Large intestine (tissue), 3 donors: Measurements from ENCODE around the gene PRKCH. TPM values are rescaled to one million over a fixed set of nuclear protein-coding genes. Genes with fewer than 3 reads are reported as not detected.
"Not testable (repeated sequence)": the region's sequence is repeated elsewhere in the genome, so short reads cannot be mapped to it uniquely, and the experiment has no call there.

Source experiments
- DNase-seq, 2 donors: peaks; one replicate each; pipeline versions ENCODE4 v3.0.0 to v3.0.0-alpha.2; 2013
- H3K27ac ChIP-seq: one replicate; pipeline ENCODE4 v1.5.1; 2013; ENCODE audit warnings: low read length
- H3K27me3 ChIP-seq: 2 replicates; pipeline ENCODE4 v1.6.1; 2013; ENCODE audit warnings: low read length; ENCODE audit not compliant: control insufficient read depth, insufficient read depth
- H3K36me3 ChIP-seq: 2 replicates; pipeline ENCODE4 v1.6.1; 2013; ENCODE audit warnings: low read length; ENCODE audit not compliant: control insufficient read depth, insufficient read depth
- H3K4me1 ChIP-seq: one replicate; pipeline ENCODE4 v1.6.1; 2013; ENCODE audit warnings: low read length; ENCODE audit not compliant: control insufficient read depth, insufficient read depth
- H3K4me3 ChIP-seq: one replicate; pipeline ENCODE4 v1.5.1; 2013; ENCODE audit warnings: low read length
- H3K9me3 ChIP-seq: one replicate; pipeline ENCODE4 v1.6.1; 2013; ENCODE audit warnings: mild to moderate bottlenecking, low read depth, low read length, moderate library complexity; ENCODE audit not compliant: control insufficient read depth
- WGBS: methylation state at CpG from one replicate; pipeline ENCODE4 v1.1.5; 2013; ENCODE audit warnings: low lambda C conversion rate; ENCODE audit not compliant: insufficient coverage; 5-methylcytosine and 5-hydroxymethylcytosine counted together
- polyA plus RNA-seq: library from polyadenylated mRNA; unstranded; fragments of 120-200 nt; gene quantifications from one replicate; pipeline ENCODE4 v1.2.1, GENCODE V29; 2013

PRKCH gene
- polyA plus RNA-seq, 1 donor, result 7.7 TPM

DNA sequence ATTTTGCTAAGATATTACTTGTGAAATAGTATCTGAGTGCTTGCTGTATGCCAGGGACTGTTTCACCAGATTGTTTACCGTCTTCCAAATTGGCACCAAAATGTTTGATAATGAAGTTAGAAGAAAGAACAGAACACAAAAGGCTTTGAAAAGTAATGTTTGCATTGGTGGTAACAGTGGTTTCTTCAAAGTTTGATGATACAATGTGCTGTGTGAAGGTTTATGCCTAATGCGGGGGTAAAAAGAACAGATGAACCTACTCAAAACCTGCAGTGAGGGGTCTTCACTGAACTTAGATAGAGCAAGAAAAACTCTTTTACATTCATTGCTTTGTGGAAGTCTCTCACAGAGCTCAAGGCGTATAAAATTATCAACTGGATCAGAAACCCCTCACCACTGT lies 76.2 kb downstream of the PRKCH start:
- WGBS, result 88% methylated on average over 2 of the region's 3 CpGs

DNA sequence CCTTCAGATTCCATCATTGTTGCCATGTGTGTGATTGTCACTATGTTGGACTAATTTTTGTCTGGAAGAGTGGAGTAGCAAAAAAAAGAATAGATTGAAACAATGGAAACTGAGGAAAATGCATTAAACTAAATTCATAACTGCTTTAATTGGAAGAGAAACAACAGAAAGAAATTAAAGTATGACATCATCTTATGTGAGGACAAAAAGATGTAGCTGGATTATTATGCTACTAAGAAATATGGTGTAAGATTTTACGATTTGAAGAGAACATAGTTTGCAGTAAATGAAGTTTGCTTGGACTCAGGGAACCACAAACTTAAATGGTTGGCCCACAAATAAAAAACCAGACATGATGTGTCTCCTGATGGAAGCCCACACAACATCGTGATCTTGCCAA lies 76.8 kb downstream of the PRKCH start:
- no peak for DNase-seq
- Histone ChIP-seq H3K27ac (no peak overlapping the region), H3K9me3 (no peaks in the 10 kb centered on the region), H3K4me1 (no peaks in the 10 kb centered on the region), H3K36me3 (no peaks in the 10 kb centered on the region), H3K4me3 (no peak overlapping the region), H3K27me3 (no peaks in the 10 kb centered on the region)
- WGBS, result 100% methylated on average over 1 of the region's 2 CpGs

More for the DNA sequence above, 76.2 kb downstream of the PRKCH start:
- DNase-seq, result no peak
- Histone ChIP-seq H3K4me1 (no peaks in the 10 kb centered on the region), H3K27me3 (no peaks in the 10 kb centered on the region), H3K36me3 (no peaks in the 10 kb centered on the region), H3K4me3 (no peak overlapping the region), H3K9me3 (no peaks in the 10 kb centered on the region), H3K27ac (no peak overlapping the region)

DNA sequence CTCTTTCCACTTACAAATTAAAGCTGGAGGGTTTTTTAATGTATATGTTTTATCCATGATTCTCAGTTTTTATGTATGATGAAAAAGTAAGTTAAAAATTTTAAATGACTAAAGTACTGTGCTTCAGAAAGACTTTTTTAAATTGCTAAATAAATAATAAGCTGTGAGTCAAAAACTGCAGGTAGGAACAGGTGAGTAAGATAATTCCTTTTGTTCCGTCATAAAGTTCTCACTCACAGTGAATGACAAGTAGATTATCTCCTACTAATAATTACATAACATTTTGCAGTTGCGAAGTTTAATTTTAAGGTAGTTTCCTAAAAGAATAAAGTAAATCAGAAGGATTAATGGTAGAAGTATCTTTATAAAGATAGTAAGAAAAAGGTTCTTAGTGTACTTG lies 78.0 kb downstream of the PRKCH start:
- DNase-seq, result no peak
- H3K27ac ChIP-seq, result no peak overlapping the region
- no peaks in the 10 kb centered on the region for H3K4me1 ChIP-seq
- no peak overlapping the region for H3K4me3 ChIP-seq
- no peaks in the 10 kb centered on the region for H3K36me3 ChIP-seq
- WGBS, result 63% methylated on average over 1 of the region's 2 CpGs
- H3K9me3 ChIP-seq, result no peaks in the 10 kb centered on the region
- no peaks in the 10 kb centered on the region for H3K27me3 ChIP-seq

DNA sequence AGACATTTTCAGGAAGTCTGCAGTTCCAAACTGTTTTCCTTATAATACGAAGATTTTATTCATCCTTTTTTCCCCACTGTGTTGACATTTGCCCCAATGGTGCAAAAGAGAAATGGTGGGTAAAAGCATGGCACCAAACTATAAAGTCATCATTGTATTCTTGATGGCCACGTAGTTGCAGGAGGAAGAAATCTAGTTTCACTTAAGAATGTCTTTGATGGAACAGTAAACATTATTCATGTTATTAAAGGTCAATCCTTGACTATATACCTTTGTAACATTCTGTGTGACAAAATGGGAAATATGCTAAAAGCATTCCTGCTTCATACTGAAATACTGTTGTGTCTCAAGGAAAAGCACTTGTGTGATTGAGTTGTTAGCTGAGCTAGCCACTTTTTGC lies 80.1 kb downstream of the PRKCH start:
- H3K9me3 ChIP-seq, result no peaks in the 10 kb centered on the region
- 40% methylated on average over 1 of the region's 2 CpGs for WGBS
- H3K4me1 ChIP-seq, result no peaks in the 10 kb centered on the region
- H3K36me3 ChIP-seq, result no peaks in the 10 kb centered on the region
- H3K27ac ChIP-seq, result no peak overlapping the region
- DNase-seq, result no peak
- H3K27me3 ChIP-seq, result no peaks in the 10 kb centered on the region
- H3K4me3 ChIP-seq, result no peak overlapping the region

DNA sequence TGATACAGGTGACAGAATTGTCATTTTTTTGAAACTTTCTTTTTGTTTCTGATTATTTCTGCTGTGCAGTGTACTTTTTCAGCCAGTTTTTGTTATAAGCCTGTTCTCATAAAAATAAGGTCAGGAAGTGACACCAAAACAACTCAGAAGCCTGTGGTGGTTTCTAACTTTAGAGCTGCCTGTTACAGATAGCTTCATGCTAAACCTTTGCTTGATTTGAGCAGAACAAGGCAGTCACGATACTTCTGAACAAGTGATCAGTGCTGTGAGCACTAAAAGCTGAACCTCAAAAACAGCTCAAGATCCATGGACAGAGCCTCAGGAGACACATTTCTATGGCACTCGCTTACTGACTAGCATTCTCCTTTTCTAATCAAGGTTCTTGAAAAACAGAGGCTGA lies 82.0 kb downstream of the PRKCH start:
- no peak overlapping the region for H3K27ac ChIP-seq
- whole genome bisulfite sequencing, result 100% methylated on average over 1 of the region's 2 CpGs
- H3K9me3 ChIP-seq, result no peaks in the 10 kb centered on the region
- H3K27me3 ChIP-seq, result no peaks in the 10 kb centered on the region
- no peak for DNase-seq
- H3K36me3 ChIP-seq, result no peaks in the 10 kb centered on the region
- H3K4me1 ChIP-seq, result no peaks in the 10 kb centered on the region
- no peak overlapping the region for H3K4me3 ChIP-seq

DNA sequence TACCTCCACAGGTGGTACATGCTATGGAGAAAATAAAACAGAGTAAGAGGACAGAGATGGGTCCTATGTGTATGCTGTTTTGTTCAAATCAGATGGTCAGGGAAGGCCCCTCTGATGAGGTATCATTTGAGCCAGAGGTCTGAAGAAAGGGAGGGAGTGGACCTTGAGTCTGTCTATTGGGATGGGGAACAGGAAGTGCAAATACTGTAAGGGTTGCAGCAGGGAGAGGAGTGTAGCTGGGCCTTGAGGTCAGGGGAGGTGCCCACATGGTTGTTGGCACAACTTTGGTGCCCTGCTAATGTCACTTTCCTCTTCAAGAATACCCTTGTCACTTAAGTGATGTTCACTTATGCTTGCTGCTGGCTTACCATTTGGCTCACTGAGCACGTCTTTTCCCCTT lies 83.3 kb downstream of the PRKCH start:
- H3K36me3 ChIP-seq, result no peaks in the 10 kb centered on the region
- no CpG with 5 or more reads among the region's 1 CpG for WGBS
- H3K4me3 ChIP-seq, result no peak overlapping the region
- no peaks in the 10 kb centered on the region for H3K9me3 ChIP-seq
- DNase-seq, result no peak
- no peak overlapping the region for H3K27ac ChIP-seq
- no peaks in the 10 kb centered on the region for H3K27me3 ChIP-seq
- no peaks in the 10 kb centered on the region for H3K4me1 ChIP-seq

DNA sequence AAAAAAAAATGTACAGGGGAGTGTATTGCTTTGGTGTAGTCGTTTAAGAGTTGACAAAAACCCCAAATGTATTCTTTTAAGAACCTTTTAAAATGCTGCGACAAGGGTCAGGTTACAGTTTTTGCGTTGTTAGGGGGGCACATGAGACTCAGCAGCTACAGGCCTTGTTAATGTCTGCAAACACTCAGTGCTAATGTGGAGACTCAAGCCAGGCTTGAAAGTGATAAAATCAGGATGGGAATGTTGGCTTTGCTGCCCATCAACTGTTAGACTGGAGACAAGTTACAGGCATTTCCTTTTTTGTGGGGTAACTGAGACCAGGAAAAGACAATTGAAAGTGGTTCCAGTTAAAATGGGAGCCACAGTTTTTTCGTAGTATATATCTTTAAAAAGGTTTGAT lies 84.8 kb downstream of the PRKCH start:
- Histone ChIP-seq H3K9me3 (no peaks in the 10 kb centered on the region), H3K4me1 (no peaks in the 10 kb centered on the region), H3K27ac (no peak overlapping the region), H3K27me3 (no peaks in the 10 kb centered on the region), H3K36me3 (no peaks in the 10 kb centered on the region), H3K4me3 (no peak overlapping the region)
- no peak for DNase-seq
- WGBS, result 83% methylated on average over 1 of the region's 4 CpGs

DNA sequence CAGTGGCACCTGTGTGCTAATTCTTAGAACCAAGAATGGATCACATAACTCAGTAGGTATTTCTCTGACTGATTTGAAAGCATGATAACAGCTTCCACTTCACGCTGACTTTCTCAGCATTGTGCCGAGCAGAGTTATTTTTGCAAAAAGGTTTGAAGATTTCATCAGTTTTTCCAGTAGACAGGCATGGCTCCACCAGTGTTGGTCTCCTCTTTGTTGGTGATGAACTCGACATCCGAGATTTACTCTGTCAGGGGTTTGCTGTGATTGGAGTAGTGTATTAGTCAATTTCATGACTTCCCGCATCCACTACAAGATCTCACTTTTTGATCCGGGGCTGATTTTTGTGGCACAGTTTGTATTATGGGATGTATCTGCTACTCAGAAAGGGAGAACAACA lies 85.3 kb downstream of the PRKCH start:
- no peaks in the 10 kb centered on the region for H3K4me1 ChIP-seq
- WGBS, result no CpG with 5 or more reads among the region's 6 CpGs
- no peak overlapping the region for H3K27ac ChIP-seq
- H3K9me3 ChIP-seq, result no peaks in the 10 kb centered on the region
- no peak overlapping the region for H3K4me3 ChIP-seq
- no peaks in the 10 kb centered on the region for H3K27me3 ChIP-seq
- DNase-seq, result no peak
- H3K36me3 ChIP-seq, result no peaks in the 10 kb centered on the region

DNA sequence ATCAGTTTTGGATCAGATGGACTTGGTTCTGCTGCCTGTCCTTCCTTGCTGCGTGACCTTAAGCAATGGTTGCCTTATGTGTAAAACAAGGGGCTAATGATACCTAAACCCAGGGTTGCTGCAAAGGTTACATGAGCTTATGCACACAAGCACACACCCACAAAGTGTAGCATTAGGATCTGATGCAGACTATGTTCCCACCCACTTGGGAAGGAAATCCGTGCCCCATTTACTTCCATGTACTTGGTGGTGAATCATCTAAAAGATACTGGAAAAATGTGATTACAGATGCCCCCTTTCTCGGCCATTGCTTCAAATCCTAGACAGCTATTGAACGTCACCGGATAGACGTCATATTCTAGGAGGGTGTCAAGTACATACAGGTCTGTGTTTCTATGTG lies 87.1 kb downstream of the PRKCH start:
- no peaks in the 10 kb centered on the region for H3K27me3 ChIP-seq
- H3K36me3 ChIP-seq, result no peaks in the 10 kb centered on the region
- H3K9me3 ChIP-seq, result no peaks in the 10 kb centered on the region
- H3K27ac ChIP-seq, result no peak overlapping the region
- 93% methylated on average over 3 of the region's 6 CpGs for WGBS
- DNase-seq, result no peak
- no peak overlapping the region for H3K4me3 ChIP-seq
- no peaks in the 10 kb centered on the region for H3K4me1 ChIP-seq

DNA sequence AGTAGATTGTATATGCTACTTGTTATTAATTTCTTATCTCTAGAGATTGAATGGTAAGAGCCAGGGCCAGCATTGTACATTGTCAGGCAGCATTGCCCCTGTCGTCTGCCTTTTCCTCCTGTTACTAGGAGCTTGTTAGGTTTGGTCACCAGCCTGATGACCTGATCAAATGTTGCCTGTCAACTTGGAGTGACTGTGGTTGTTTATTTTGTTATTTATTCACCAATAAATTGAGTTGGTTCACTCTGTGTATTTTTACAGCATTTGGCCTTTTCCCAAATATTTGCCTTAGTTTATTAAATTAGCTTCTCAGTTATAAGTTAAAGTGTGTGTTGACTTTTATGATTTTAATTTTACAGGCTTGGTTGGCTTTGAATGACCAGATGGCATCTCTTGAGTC lies 88.4 kb downstream of the PRKCH start:
- H3K9me3 ChIP-seq, result no peaks in the 10 kb centered on the region
- WGBS, result no CpG with 5 or more reads among the region's 1 CpG

DNA sequence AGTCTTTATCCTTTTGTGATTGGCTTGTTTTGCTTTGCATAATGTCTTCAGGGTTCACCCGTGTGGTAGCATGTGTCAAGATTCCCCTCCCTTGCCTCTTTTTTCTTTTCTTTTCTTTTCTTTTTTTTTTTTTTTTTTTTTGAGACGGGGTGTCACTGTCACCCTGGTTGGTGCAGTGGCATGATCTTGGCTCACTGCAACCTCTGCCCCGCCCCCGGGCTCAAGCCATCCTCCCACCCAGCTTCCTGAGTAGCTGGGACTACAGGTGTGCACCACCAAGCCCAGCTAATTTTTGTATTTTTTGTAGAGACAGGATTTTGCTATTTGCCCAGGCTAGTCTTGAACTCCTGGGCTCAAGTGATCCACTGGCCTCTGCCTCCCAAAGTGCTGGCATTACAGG lies 94.6 kb downstream of the PRKCH start:
- not testable (repeated sequence) for H3K27ac ChIP-seq, H3K4me1 ChIP-seq, DNase-seq, H3K9me3 ChIP-seq, H3K4me3 ChIP-seq, H3K36me3 ChIP-seq, H3K27me3 ChIP-seq
- WGBS, result 83% methylated on average over 1 of the region's 4 CpGs

More for the DNA sequence above, 88.4 kb downstream of the PRKCH start:
- Histone ChIP-seq H3K4me1 (no peaks in the 10 kb centered on the region), H3K27me3 (no peaks in the 10 kb centered on the region), H3K4me3 (no peak overlapping the region), H3K27ac (no peak overlapping the region), H3K36me3 (no peaks in the 10 kb centered on the region)
- no peak for DNase-seq
